HepG2 (cell line): ENCODE results near the gene MBNL3. TPM values are rescaled to one million over a fixed set of nuclear protein-coding genes. Genes with fewer than 3 reads are reported as not detected.

Source experiments
- ATAC-seq: fragments of 200-7000 bp; cut with Tn5 transposase; 3 replicates; pipeline ENCODE4 v1.9.1; 2020; ENCODE audit warnings: mild to moderate bottlenecking, moderate library complexity
- BruUV-seq: library from RNA; stranded (reverse); fragments of 400-500 nt; replicated peaks from 2 replicates; lab custom pipeline; 2021; lab: Mats Ljungman, UMichigan
- CTCF ChIA-PET: fragments of 300-600 bp; formaldehyde crosslinking; extraction: SDS; loops from one replicate; lab custom pipeline; 2021; ENCODE audit warnings: low total read pairs, inconsistent platforms, low intra/inter-chr PET ratio; lab: Yijun Ruan, JAX
- POLR2A ChIA-PET: fragments of 350-600 bp; sonication (Branson Sonifier 250); formaldehyde crosslinking; loops from one replicate; lab custom pipeline; 2020; ENCODE audit warnings: antibody characterized with exemption, inconsistent platforms; lab: Yijun Ruan, JAX
- DNase-seq: peaks from one replicate; pipeline ENCODE4 v3.0.0-alpha.2; 2015; ENCODE audit warnings: low spot score
- FAIRE-seq: peaks from 3 replicates; lab custom pipeline; 2011; peaks lifted over from hg19 to GRCh38; lab: Jason Lieb, UNC
- H2AFZ ChIP-seq: one replicate; pipeline ENCODE4 v1.6.1; 2011; ENCODE audit warnings: low read length, inconsistent platforms
- H3K27ac ChIP-seq: fragments of 300-600 bp; 3 replicates; pipeline ENCODE4 v1.8.0; 2011; ENCODE audit warnings: mixed run types, mild to moderate bottlenecking, mixed read lengths, low read length, inconsistent platforms; ENCODE audit not compliant: insufficient read depth; ENCODE audit errors: extremely low read length
- H3K27me3 ChIP-seq, 2 experiments: fragments of 200-600 bp in 1 of 2; 2 replicates in 1 of 2; 3 replicates in 1 of 2; pipeline versions ENCODE4 v1.6.0 to v1.8.0; 2011; ENCODE audit warnings: low read length in 2 of 2, mild to moderate bottlenecking in 2 of 2, moderate library complexity in 2 of 2, inconsistent platforms in 1 of 2; ENCODE audit not compliant: insufficient read depth in 2 of 2, control insufficient read depth in 1 of 2
- H3K36me3 ChIP-seq, 2 experiments: fragments of 200-600 bp in 1 of 2; replicated peaks in 1 of 2; 2 replicates in 1 of 2; 3 replicates in 1 of 2; pipeline versions ENCODE4 v1.5.1 to v1.8.0; 2011; ENCODE audit warnings: low read length in 2 of 2, inconsistent platforms in 1 of 2; ENCODE audit not compliant: insufficient read depth in 2 of 2, control insufficient read depth in 1 of 2
- H3K4me1 ChIP-seq: 2 replicates; pipeline ENCODE4 v1.5.1; 2012; ENCODE audit warnings: low read length, inconsistent platforms; ENCODE audit not compliant: insufficient read depth
- H3K4me2 ChIP-seq: 2 replicates; pipeline ENCODE4 v1.6.0; 2011; ENCODE audit warnings: low read depth, low read length, inconsistent platforms
- H3K4me3 ChIP-seq, 3 experiments: fragments of 200-600 bp in 1 of 3; sonication (generic), shearing (Covaris generic) in 1 of 3; replicated peaks in 1 of 3; 2 replicates each; pipeline ENCODE4 v1.5.1; 2011 to 2016; ENCODE audit warnings: low read length in 3 of 3, inconsistent platforms in 2 of 3, low read depth in 2 of 3, mild to moderate bottlenecking in 2 of 3, control low read depth in 1 of 3, mixed read lengths in 1 of 3; ENCODE audit not compliant: insufficient read depth in 1 of 3
- H3K79me2 ChIP-seq: one replicate; pipeline ENCODE4 v1.6.1; 2011; ENCODE audit warnings: low read length, inconsistent platforms; ENCODE audit not compliant: insufficient read depth
- H3K9ac ChIP-seq: 2 replicates; pipeline ENCODE4 v1.6.0; 2011; ENCODE audit warnings: mild to moderate bottlenecking, low read depth, low read length, inconsistent platforms; ENCODE audit not compliant: insufficient read depth
- H3K9me3 ChIP-seq: 2 replicates; pipeline ENCODE4 v1.5.1; 2012; ENCODE audit warnings: mild to moderate bottlenecking, low read length
- H4K20me1 ChIP-seq: 2 replicates; pipeline ENCODE4 v1.6.0; 2011; ENCODE audit warnings: inconsistent platforms, mild to moderate bottlenecking, low read length, moderate library complexity; ENCODE audit not compliant: insufficient read depth
- ATF4 ChIP-seq, 2 experiments: fragments of 450-650 bp in 1 of 2; sonication (generic) in 1 of 2; formaldehyde crosslinking; IDR thresholded peaks; 2 replicates each; pipeline versions ENCODE4 v1.5.0 to v1.8.0; 2020 to 2022; ENCODE audit warnings: mild to moderate bottlenecking in 1 of 2, missing genetic modification reagents in 1 of 2
- CCDC6 ChIP-seq: sonication (generic); formaldehyde crosslinking; IDR thresholded peaks from 2 replicates; pipeline ENCODE4 v1.8.1; 2022; ENCODE audit warnings: mild to moderate bottlenecking, missing genetic modification reagents, moderate library complexity
- CEBPB ChIP-seq: IDR thresholded peaks from 2 replicates; pipeline ENCODE4 v1.6.1; 2011; ENCODE audit warnings: low read depth, low read length, improper control_type of control experiment, borderline replicate concordance
- HINFP ChIP-seq: sonication (generic); formaldehyde crosslinking; IDR thresholded peaks from 2 replicates; pipeline ENCODE4 v1.4.0; 2020; ENCODE audit warnings: low read depth, mild to moderate bottlenecking, missing genetic modification reagents
- JARID2 ChIP-seq: sonication (generic); formaldehyde crosslinking; IDR thresholded peaks from 2 replicates; pipeline ENCODE4 v1.8.1; 2023; ENCODE audit warnings: missing genetic modification reagents, inconsistent platforms; ENCODE audit not compliant: insufficient replicate concordance
- ZBTB33 ChIP-seq: sonication (generic); formaldehyde crosslinking; IDR thresholded peaks from 2 replicates; pipeline ENCODE4 v1.4.0; 2020; ENCODE audit warnings: missing genetic modification reagents
- ZFP36L2 ChIP-seq: sonication (generic); formaldehyde crosslinking; IDR thresholded peaks from 2 replicates; pipeline ENCODE4 v1.4.0; 2020; ENCODE audit warnings: missing genetic modification reagents
- ZNF275 ChIP-seq: sonication (generic); formaldehyde crosslinking; IDR thresholded peaks from 2 replicates; pipeline ENCODE4 v1.8.0; 2022; ENCODE audit warnings: missing genetic modification reagents, mild to moderate bottlenecking, inconsistent platforms, borderline replicate concordance
- ZNF615 ChIP-seq: sonication (generic); formaldehyde crosslinking; IDR thresholded peaks from 2 replicates; pipeline ENCODE4 v1.5.0; 2020; ENCODE audit warnings: mild to moderate bottlenecking, missing genetic modification reagents, borderline replicate concordance
- WGBS: methylation state at CpG from one replicate; pipeline ENCODE4 v1.1.6; 2017; ENCODE audit warnings: low lambda C conversion rate; 5-methylcytosine and 5-hydroxymethylcytosine counted together
- in situ Hi-C: cut with HindIII; loops from 2 replicates; pipeline ENCODE4 v1.10.0; 2017; ENCODE audit warnings: low pct_unique_long_range_greater_than_20kb; ENCODE audit not compliant: extremely low pct_ligation_motif_present
- intact Hi-C: fragments of 100-400 bp; cut with micrococcal nuclease; formaldehyde crosslinking; loops from one replicate; pipeline ENCODE4 v1.10.0; 2022; ENCODE audit not compliant: unreplicated experiment
- polyA plus RNA-seq, 8 experiments: library from polyadenylated mRNA; depleted of rRNA in 3 of 8; stranded (reverse) in 7 of 8; unstranded in 1 of 8; fragments of >200 nt; fragmentation: Illumina TruSeq in 4 of 8; extraction: Trizol in 4 of 8; gene quantifications; 2 replicates each; pipeline versions ENCODE4 v1.2.1 to v1.2.3, GENCODE V29; 2011 to 2016; ENCODE audit warnings: low read depth in 4 of 8, missing spikeins in 1 of 8, mixed read lengths in 1 of 8; ENCODE audit not compliant: insufficient read depth in 1 of 8
- total RNA-seq, 5 experiments: library from RNA; depleted of rRNA; stranded (reverse); fragments of >200 nt; fragmentation: Illumina TruSeq; extraction: Trizol; gene quantifications; 2 replicates each; pipeline ENCODE4 v1.2.3, GENCODE V29; 2016; ENCODE audit warnings: low read depth in 1 of 5

Gene MBNL3
- total and polyA plus RNA-seq, 2 of the 13 experiments (the other 11 are each of a cell fraction or from before 2014, with no cell fraction given): 155 to 257 TPM

DNA sequence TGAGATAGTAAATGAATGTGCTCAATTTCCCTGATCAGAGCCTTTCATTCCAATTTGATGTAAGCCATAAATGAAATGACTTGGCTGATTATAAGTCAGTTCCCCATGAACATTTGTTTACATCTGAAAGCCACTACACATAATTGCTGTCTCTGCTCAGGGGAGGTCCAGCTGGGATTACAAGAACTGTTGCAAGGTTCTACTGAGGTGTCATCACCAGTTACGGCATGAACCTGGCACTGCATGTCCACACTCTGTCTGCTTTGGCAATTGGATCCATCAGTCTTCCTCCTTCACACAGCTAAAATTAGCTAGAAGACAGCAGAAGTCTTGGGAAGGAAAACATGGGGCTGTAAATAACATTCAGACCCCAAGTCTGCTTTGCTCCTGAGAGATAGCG lies 12.8 kb upstream of the MBNL3 start:
- no peak for TF ChIP-seq ZFP36L2
- TF ChIP-seq ATF4 (CRISPR knock-in tag; IDR thresholded peaks at IDR 0.05): peak in 1 of 2 experiments; percentile 79; a peak in 2 of 4 replicates
- no peak for TF ChIP-seq ZNF275 (CRISPR knock-in tag)
- TF ChIP-seq CCDC6 (CRISPR knock-in tag): no peak
- TF ChIP-seq JARID2: no peak
- TF ChIP-seq CEBPB: peak; percentile 37; the same call in 1 of the 2 replicates
- peak; percentile 35; the same call in 1 of the 2 replicates for TF ChIP-seq ZBTB33
- no peak for TF ChIP-seq HINFP (CRISPR knock-in tag)
- TF ChIP-seq ZNF615 (CRISPR knock-in tag): no peak
- CTCF ChIA-PET: no interaction called here
- no peak overlapping the region for H3K9ac ChIP-seq
- H3K27ac ChIP-seq: no peak overlapping the region
- in situ Hi-C loops (no loop called here), intact Hi-C loops (no loop called here)
- POLR2A ChIA-PET: no interaction called here
- H3K27me3 ChIP-seq: no peaks in the 10 kb centered on the region
- ATAC-seq (no peak), DNase-seq (no peak), FAIRE-seq (no peak)
- H3K4me2 ChIP-seq: no peak overlapping the region
- no peak overlapping the region for H2AFZ ChIP-seq
- H3K9me3 ChIP-seq: no peaks in the 10 kb centered on the region
- no TSS peak for BruUV-seq
- peaks cover 56% of the 10 kb centered on the region for H3K4me1 ChIP-seq
- no peaks in the 10 kb centered on the region for H3K79me2 ChIP-seq
- no peaks in the 10 kb centered on the region for H3K36me3 ChIP-seq
- WGBS: 100% methylated on average over 1 of the region's 2 CpGs
- no peak overlapping the region for H3K4me3 ChIP-seq
- no peaks in the 10 kb centered on the region for H4K20me1 ChIP-seq
